Testis (tissue), 2 donors: ENCODE results near the gene PHF21A.

ENCODE experiments used
- CTCF ChIP-seq, 3 experiments: fragments of 450-650 bp in 2 of 3; fragments of 200-600 bp in 1 of 3; sonication (generic) in 1 of 3; IDR thresholded peaks; one replicate each; pipeline ENCODE4 v1.5.1; 2016 to 2019; ENCODE audit warnings: antibody characterized with exemption in 3 of 3, mild to moderate bottlenecking in 2 of 3, moderate library complexity in 1 of 3
- POLR2A ChIP-seq: fragments of 450-650 bp; IDR thresholded peaks from one replicate; pipeline ENCODE4 v1.6.1; 2017; ENCODE audit warnings: antibody characterized with exemption, mild to moderate bottlenecking, moderate library complexity

GRCh38 chr11:46049325-46049897 is 71.8 kb downstream of the PHF21A start:
- TF ChIP-seq CTCF (IDR thresholded peaks at IDR 0.05) (no peak), POLR2A (no peak)
